HS-5 (cell line): ENCODE data around the gene FHAD1.

Source experiments
- DNase-seq: peaks from one replicate; pipeline ENCODE4 v3.0.0-alpha.2; 2012; ENCODE audit warnings: low read depth

FHAD1 gene

DNA sequence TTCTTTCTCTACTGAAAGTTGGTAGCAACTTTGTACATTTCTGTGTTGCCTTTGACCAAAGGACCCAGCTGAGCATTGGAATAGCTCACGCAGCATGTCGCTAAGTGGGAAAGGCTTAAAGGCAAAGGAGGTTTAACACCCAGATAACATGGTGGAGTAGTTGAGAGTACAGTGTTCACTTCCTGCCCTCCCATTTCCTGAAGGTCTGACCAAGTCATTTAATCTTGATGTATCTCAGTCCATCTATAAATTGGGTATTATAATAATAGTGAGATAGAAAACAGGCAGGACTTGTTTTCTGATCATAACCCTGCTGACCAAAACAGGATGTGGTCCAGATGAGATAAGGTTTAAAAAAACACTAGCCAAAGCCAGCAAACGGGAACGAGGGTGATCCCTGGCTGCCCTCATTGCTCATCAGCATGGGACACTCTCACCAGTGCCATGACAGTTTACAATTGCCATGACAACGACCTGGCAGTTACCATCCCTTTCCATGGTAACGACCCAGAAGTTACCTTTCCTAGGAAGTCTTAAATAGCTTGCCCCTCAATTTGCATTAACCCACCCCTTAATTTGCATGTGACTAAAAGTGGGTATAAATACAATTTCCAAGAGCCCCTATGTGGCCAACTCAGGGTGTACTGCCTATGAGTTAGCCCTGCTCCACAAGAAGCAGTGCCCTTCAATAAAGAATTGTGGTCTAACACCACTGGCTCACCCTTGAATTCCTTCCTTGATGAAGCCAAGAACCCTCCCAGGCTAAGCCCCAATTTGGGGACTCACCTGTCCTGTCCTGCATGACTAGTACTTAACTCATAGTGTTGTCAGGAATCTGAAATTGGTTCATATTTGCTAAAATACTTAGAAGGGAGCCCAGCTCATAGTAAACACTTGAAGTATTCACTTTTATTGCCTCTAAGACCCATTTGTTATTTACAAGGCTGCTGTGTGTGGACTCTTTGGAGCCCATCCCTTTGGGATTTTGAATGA lies 28.4 kb upstream of the FHAD1 start:
- DNase-seq: no peak

DNA sequence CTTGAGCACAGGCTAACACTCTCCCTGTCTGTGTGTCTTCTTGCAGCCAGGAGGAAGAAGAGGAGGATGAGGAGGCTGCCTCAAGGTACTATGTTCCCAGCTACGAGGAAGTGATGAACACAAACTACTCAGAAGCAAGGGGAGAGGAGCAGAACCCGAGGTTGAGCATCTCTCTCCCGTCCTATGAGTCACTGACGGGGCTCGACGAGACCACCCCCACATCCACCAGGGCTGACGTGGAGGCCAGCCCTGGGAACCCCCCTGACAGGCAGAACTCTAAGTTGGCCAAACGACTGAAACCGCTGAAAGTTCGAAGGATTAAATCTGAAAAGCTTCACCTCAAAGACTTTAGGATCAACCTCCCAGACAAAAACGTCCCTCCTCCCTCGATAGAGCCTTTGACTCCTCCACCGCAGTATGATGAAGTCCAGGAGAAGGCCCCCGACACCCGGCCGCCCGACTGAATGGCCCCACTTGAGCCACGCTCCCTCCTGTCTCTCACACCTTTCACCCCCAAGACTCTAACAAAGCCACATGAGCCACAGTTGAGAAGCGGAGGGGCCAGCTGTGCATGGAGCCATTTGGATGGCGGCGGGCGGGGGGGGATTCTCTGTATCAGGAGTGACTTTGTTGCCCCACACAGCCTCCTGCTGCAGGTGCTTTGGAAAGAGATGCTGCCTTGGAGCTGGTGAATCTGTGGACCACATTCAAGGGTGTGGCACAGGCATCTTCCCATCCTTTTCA lies 27.6 kb upstream of the FHAD1 start:
- no peak for DNase-seq

DNA sequence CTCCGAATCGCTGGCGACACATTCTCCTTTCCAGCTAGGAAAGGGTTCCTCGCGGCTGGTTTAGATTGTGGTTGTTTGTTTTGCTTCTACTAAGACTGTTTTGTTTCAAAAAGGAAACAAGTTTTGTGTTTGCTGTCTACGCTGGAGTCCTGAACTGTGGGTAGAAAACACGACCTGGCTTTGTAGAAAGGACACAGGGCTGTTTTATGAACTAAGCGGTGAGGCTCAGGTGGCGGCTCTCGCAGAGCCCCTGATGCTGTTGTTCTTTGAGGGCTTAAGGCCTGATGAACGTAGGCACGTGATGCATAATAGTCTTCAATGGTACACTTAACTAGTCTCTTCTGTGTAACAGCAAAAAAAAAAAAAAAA lies 27.0 kb upstream of the FHAD1 start:
- no peak for DNase-seq

DNA sequence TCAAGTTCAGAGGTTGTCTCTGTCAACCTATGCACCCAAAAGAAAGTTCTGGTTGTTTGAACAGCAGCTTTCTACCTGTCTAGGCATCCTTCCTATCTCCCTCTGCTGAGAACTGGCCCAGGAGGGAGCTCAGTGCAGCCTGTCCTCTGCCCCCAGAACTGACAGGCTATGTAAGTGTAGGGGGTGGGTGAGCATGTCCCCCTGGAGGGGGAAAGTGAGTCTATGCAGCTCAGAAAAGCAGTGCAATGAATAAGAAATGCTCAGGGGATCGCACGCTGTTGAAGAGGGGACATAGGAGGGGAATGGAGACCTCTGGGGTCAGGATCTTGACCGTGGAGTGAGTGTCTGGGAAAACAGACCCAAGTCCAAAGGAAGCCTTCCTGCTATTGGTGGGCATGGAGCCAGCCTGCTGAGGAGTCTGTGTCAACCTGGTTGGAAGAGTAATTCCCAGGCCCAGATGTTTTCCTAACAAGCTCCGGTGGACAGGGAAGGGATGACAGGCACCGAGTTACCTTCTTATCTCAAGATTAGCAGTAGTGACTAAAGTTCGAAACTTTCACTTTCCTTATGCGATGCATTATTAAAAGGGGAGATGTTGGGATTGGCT lies 26.1 kb upstream of the FHAD1 start:
- DNase-seq: no peak

DNA sequence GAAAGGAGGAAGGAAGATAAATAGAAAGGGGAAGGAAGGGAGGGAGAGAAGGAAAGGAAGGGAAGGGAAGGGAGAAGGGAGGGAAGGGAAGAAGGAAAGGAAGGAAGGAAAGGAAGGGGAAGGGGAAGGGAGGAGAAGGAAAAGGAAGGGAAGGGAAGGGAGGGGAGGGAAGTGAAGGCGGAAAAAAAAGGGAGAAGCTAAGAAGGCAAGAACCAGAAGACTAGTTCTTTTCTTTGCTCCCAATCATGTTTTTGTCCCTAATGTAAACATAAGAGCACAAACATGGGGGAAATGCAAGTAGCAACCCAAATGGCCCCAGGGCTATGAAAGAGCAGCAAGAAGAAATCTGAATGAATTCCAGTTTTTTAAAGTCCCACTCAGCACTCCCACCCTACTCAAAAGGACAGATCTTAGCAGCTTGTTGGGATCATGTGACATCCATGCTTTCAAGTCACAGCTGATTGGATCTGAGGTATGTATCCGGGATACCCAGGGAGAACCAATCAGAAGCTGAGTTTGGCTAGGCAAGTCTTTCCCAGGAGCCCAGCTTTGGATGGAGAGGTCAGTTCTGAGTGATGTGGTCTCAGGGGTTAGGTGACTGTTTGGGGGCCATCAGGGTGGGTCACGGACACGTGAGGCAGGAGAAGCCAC lies 24.2 kb upstream of the FHAD1 start:
- DNase-seq: no peak

DNA sequence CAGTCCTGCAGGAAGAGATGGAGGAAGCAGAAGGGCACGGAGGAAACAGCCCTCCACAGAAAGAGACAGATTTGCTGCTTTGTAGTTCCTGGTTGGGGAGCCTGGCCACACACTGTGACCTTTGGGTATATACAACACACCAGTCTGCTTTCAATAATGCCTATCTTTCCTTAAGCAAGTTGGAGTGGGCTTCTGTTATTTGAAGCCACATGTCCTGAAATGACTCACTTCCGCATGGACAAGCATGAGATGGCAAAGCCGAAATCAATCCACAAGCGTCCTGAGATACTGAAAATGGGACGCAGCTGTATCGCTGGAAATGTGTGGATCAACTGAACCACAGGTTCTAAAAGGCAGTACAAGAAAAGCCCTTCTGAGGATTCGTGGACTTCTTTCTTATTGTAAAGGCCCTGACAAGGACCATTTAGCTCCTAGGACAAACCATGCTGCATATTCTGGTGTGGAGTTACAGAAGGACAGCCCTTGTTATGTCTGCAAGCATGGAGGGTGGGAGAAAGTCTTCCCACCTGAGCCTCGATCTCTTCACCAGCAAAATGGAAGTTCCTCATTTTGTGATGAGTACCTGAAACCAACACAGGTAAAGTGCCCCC lies 22.7 kb upstream of the FHAD1 start:
- DNase-seq: no peak

DNA sequence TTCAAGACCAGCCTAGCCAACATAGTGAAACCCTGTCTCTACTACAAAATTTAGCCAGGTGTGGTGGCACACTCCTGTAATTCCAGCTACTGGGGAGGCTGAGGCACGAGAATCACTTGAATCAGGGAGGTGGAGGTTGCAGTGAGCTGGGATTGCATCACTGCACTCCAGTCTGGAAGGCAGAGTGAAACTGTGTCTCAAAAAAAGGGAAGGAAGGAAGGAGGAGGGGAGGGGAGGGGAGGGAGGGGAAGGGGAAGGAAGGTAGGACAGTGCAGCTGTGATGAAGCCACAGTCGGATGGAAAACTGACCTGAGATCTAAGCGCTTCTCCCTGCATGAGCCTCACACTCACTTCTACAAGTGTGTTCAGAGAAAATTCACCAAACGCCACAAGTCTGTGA lies 22.0 kb upstream of the FHAD1 start:
- no peak for DNase-seq

DNA sequence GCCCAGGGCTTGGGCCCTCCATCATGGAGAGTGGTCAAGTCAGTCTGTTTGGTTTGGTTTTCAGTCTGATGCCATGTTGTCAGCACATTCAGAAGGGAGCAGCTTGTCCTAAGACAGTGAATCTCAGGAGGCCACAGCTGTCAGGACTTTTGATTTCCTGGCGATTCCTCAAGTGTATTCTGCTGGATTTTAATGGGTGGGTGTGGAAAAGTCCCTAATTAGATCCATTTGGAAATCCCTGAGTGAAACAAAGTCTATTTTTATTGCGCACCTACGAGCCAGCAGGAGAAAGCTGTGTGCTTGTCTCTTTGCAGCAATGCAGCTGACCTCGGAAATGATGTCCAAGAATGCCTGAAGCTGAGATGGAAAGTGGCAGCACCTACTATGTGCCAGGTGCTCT lies 21.6 kb upstream of the FHAD1 start:
- DNase-seq: no peak

DNA sequence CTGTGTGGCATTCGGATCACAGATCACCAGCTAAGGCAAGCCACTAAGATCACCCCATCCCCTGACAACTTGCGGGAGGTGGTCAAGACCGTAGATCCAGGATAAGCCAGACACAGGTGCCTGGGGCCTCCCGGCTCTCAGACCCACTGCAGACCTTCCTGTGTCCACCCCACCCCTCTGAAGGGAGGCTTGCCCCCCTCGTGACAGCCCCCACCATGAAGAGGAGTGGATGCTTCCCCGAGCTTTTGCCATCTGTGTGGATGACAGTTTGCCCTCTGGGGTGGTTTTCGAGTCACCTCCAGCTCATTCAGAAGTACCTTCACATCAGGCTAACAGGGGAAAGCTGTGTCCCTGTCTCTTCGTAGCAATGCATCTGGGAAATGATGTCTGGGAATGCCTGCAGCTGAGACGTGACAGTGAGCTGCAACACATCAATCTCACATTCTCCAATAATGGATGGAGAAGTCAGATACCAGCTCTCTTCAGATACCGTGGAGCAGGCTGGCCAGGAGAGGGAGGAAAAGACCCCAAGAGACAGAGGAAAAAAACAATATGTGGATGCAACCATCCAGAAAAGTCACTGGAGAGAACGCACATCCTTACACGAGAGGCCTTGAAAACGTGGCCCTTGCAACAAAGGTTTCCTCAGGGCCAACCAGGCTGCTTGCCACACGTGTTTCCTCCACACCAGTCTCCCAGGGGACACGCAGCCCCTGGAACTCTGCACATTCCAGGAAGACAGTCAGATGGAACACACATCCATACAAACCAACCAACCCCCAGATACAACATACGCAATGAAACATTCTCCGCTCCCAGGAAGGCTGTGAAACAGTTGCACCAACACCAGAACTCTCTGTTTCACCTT lies 20.4 kb upstream of the FHAD1 start:
- no peak for DNase-seq

DNA sequence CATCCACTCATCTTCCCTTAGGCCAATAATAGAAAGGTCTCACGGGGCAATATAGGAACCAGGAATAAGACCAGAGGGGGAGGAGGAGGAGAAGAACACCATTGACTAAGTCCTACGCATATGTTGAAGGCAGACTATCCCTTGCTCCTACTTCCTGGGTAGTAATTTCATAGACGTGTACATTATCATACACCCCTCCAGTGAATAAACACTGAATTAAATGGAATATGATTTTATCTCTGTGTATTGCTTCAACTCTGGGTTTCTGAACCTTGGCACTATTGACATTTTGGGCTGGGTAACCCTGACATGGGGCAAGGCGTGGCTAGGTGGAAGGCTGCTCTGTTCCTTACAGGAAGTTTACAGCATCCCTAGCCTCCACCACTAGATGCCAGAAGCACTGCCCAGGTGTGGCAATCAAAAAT lies 17.3 kb upstream of the FHAD1 start:
- DNase-seq: no peak

DNA sequence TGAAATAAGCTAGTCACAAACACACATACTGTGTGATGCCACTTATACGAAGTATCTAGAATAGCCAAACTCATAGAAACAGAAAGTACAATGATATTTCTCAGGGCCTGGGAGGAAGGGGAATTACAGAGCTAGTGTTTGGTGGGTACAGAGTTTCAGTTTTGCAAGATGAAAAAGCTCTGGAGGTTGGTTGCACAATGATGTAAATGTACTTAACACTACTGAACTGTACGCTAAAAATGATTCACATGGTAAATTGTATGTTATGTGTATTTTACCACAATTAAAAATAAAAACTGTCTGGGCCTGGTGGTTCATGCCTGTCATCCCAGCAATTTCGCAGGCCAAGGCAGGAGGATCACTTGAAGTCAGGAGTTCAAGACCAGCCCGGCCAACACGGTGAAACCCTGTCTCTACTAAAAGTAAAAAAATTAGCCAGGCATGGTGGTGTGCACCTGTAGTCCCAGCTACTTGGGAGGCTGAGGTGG lies 15.3 kb upstream of the FHAD1 start:
- DNase-seq: no peak

DNA sequence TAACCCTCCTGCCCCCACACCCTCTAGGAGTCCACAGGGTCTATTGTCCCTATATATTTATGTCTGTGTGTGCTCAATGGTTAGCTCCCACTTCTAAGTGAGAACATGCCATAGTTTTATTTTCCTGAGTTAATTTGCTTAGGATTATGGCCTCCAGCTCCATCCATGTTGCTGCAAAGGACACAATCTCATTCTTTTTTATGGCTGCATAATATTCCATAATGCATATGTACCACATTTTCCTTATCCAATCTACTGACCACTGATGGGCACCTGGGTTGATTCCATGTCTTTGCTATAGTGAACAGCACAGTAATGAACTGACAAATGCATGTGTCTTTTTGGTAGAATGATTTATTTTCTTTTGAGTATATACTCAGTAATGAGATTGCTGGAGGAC lies 13.3 kb upstream of the FHAD1 start:
- no peak for DNase-seq

DNA sequence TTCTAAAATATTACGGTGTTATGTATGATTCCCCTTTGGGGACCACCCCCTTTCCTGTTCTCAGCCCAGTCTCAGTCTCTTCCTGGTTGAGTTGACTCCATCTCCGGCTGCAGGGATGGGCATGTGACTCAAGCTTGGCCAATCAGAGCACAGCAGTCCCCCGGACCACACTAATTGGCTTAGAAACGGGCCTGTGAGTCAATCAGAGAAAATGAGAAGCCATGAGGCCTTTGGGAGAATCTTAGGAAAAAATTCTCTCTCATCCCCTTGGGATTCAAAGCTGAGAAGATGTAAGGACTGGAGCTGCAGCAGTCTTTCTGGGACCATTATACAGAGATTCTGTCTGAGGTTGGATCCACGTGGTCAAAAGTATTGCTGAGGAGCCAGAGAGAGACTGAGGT lies 10.7 kb upstream of the FHAD1 start:
- DNase-seq: no peak

DNA sequence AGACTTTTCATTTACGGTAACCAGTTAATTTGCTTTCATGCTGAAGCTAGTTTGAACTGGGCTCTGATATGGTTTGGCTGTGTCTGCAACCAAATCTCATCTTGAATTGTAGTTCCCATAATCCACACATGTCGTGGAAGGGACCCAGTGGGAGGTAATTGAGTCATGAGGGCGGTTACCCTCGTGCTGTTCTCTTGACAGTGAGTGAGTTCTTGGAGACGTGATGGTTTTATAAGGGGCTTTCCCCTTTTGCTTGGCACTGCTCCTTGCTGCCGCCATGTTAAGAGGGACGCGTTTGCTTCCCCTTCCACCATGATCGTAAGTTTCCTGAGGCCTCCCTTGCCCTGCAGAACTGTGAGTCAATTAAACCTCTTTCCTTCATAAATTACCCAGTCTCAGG lies 10.3 kb upstream of the FHAD1 start:
- DNase-seq: no peak

DNA sequence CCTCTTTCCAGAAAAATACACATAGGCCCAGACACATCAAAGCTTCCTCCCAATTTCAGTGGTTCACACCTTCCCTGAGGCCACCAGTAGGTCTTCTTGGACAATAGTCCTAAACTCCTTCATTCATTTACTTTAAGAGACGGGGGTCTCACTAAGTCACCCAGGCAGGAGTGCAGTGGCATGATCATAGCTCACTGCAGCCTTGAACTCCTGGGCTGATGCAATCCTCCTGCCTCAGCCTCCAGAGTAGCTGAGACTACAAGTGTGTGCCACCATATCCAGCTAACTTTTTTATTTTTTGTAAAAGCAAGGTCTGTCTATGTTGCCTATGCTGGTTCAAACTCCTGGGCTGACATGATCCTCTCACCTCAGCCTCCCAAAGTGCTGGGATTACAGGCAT lies 8.2 kb upstream of the FHAD1 start:
- DNase-seq: no peak

DNA sequence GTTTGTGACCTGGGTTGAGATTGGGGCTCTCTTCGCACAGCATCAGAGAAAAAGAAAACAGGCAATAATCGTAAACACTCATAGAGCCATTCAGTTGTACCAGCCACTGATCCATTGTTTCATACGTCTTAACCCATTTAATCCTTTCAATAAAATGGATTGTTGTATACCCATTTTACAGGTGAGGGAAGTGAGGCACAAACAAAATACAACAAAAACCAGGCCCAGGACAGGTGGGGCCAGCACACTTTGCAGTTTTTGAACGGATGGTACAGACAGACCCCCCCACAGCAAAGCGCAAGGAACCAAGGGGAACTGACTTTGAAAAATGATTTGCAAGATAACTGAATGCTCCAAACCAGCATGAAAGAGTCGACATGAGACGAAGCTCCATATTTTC lies 4.3 kb upstream of the FHAD1 start:
- DNase-seq: no peak

DNA sequence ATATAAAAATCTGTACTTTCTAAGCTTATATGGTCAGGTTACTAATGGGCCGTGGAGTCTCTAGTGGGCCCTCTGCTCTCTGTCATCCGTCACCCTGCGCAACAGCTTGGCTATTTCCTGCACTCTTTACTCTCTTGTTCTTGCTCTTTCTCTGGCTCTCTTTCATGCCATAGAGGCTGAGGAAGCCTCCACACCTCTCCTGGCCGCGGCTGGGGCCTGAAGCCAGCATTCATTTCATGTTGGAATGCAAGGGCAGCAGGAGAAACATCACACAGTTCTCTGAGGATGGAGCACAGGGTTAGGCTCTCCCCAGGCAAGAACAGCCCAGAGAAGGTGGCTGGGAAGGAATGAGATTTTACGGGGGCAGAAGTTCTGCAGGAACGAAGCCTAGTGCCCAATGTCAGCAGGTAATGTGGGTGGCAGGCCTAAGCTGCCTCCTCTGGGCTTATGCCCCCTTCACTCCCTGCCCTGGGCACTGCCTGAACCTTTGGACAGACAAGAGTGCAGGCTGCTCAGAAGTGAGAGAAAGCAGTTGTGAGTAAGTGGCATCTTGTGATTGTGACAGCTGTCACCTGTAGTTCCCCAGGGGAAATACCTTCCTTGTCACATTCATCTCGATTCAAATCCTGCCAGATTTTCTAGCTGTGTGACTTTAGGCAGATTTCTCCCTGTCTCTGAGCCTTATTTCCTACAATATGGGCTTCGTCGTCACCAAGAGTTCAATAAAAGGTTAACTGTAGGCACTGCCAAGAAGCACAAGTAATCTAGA lies 3.6 kb upstream of the FHAD1 start:
- no peak for DNase-seq

DNA sequence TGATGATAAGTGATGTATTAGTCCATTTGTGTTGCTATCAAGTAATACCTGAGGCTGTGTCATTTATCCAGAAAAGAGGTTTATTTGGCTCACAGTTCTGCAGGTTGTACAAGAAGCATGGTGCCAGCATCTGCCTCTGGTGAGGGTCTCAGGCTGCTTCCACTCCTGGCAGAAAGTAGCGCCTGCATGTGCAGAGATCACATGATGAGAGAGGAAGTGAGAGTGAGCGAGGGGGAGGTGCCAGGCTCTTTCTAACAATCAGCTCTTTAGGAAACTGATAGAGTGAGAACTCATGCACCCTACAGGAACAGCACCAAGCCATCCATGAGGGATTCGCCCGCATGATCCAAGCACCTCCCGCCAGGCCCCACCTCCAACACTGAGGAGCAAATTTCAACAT lies 2.2 kb upstream of the FHAD1 start:
- DNase-seq: no peak

DNA sequence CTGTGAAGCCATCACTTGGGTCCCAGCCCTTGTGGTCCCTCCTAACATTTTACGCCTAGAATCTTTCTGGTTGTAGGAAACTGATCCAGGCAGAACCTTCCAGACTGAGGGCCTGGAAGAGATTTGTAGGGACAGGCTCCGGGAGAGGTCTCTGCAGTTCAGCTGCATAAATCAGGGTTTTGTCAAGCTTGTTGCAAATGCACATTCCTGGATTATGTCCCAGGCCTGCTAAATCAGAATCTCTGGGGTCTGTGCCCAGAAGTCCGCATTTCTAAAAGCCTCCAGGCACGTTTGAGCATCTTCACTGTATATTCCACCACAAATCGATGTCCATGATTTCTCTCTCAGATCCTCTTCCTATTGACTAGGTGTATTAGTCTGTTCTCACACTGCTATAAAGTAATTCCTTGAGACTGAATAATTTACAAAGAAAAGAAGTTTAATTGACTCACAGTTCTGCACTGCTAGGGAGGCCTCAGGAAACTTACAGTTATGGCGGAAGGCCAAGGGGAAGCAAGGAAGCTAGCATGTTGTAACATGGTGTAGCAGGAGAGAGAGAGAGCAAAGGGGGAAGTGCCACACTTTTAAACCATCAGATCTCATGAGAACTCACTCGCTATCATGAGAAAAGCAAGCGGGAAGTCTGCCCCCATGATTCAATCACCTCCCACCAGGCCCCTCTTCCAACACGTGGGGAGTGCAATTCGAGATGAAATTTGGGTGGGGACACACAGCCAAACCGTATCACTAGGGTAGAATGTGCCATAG lies 1.2 kb upstream of the FHAD1 start:
- DNase-seq: no peak
